OCI-LY7 (cell line): ENCODE measurements around the gene PRKAG2. TPM values are rescaled to one million over a fixed set of nuclear protein-coding genes. Genes with fewer than 3 reads are reported as not detected.

Experiments used
- BruUV-seq: library from RNA; stranded (reverse); fragments of 400-500 nt; replicated peaks from 2 replicates; lab custom pipeline; 2021; lab: Mats Ljungman, UMichigan
- CTCF ChIA-PET: fragments of 300-600 bp; sonication (Branson Sonifier 250); formaldehyde crosslinking; loops from one replicate; lab custom pipeline; 2022; ENCODE audit warnings: antibody characterized with exemption; ENCODE audit not compliant: unreplicated experiment; lab: Charles Lee
- POLR2A ChIA-PET: fragments of 300-600 bp; sonication (Branson Sonifier 250); formaldehyde crosslinking; loops from one replicate; lab custom pipeline; 2022; ENCODE audit warnings: antibody characterized with exemption; lab: Charles Lee
- DNase-seq: peaks from one replicate; pipeline ENCODE4 v3.0.0-alpha.2; 2015; ENCODE audit warnings: low spot score
- H2AFZ ChIP-seq: fragments of 200-600 bp; sonication (generic), shearing (Covaris generic); 2 replicates; pipeline ENCODE4 v1.6.1; 2014; ENCODE audit warnings: mild to moderate bottlenecking, antibody characterized with exemption, low read length, moderate library complexity
- H3K27ac ChIP-seq: fragments of 200-600 bp; sonication (generic); 2 replicates; pipeline ENCODE4 v1.5.1; 2014; ENCODE audit warnings: mixed run types, low read depth, mild to moderate bottlenecking, moderate library complexity, low read length, inconsistent platforms; ENCODE audit not compliant: poor library complexity, severe bottlenecking
- H3K36me3 ChIP-seq: fragments of 200-600 bp; sonication (generic); 2 replicates; pipeline ENCODE4 v1.6.1; 2014; ENCODE audit warnings: mild to moderate bottlenecking, antibody characterized with exemption, low read length, moderate library complexity, mixed read lengths; ENCODE audit not compliant: insufficient read depth
- H3K4me1 ChIP-seq: fragments of 200-600 bp; sonication (generic); 2 replicates; pipeline ENCODE4 v1.5.1; 2014; ENCODE audit warnings: mild to moderate bottlenecking, low read length; ENCODE audit not compliant: insufficient read depth, poor library complexity, severe bottlenecking
- H3K4me2 ChIP-seq: fragments of 200-600 bp; sonication (generic); 2 replicates; pipeline ENCODE4 v1.6.1; 2014; ENCODE audit warnings: mild to moderate bottlenecking, low read length
- H3K4me3 ChIP-seq: fragments of 200-600 bp; sonication (generic); 2 replicates; pipeline ENCODE4 v1.5.1; 2014; ENCODE audit warnings: mild to moderate bottlenecking, low read depth, low read length; ENCODE audit not compliant: poor library complexity, severe bottlenecking
- H3K79me2 ChIP-seq: fragments of 200-600 bp; sonication (generic); 2 replicates; pipeline ENCODE4 v1.6.1; 2016; ENCODE audit warnings: low read depth, mild to moderate bottlenecking, low read length, moderate library complexity, mixed read lengths; ENCODE audit not compliant: insufficient read depth
- H3K9me2 ChIP-seq: fragments of 200-600 bp; sonication (generic); 2 replicates; pipeline ENCODE4 v1.6.1; 2016; ENCODE audit warnings: mild to moderate bottlenecking, low read length, mixed read lengths; ENCODE audit not compliant: insufficient read depth
- H3K9me3 ChIP-seq: fragments of 200-600 bp; sonication (generic); 2 replicates; pipeline ENCODE4 v1.6.1; 2014; ENCODE audit warnings: mild to moderate bottlenecking, mixed run types, low read length, mixed read lengths
- H4K20me1 ChIP-seq: fragments of 200-600 bp; sonication (generic); 2 replicates; pipeline ENCODE4 v1.6.1; 2014; ENCODE audit warnings: mild to moderate bottlenecking, antibody characterized with exemption, low read length, moderate library complexity, mixed read lengths; ENCODE audit not compliant: insufficient read depth
- CTCF ChIP-seq: fragments of 200-600 bp; sonication (generic); conservative IDR thresholded peaks from 2 replicates; pipeline ENCODE4 v1.5.1; 2014; ENCODE audit warnings: mild to moderate bottlenecking, antibody characterized with exemption, low read length, moderate library complexity, mixed read lengths
- EZH2phosphoT487 ChIP-seq: fragments of 200-600 bp; sonication (generic); IDR thresholded peaks from 2 replicates; pipeline ENCODE4 v1.6.1; 2018; ENCODE audit warnings: low read depth, borderline replicate concordance, mild to moderate bottlenecking, mixed run types, antibody characterized with exemption, low read length, moderate library complexity, mixed read lengths
- intact Hi-C: fragments of 100-400 bp; cut with micrococcal nuclease; formaldehyde crosslinking; loops from one replicate; pipeline ENCODE4 v1.10.0; 2022; ENCODE audit not compliant: unreplicated experiment
- total RNA-seq, 2 experiments: library from RNA; depleted of rRNA in 1 of 2; stranded (reverse); fragments of >200 nt in 1 of 2; shearing (Covaris generic) in 1 of 2; gene quantifications; 2 replicates each; pipeline ENCODE4 v1.2.3, GENCODE V29; 2014 to 2022

Gene PRKAG2
- total RNA-seq, 2 experiments from 2014 or later = 1.2 to 5.1 TPM

- H3K27ac ChIP-seq = no peak overlapping the region
- no peaks in the 10 kb centered on the region for H3K9me3 ChIP-seq
- H3K79me2 ChIP-seq = no peaks in the 10 kb centered on the region
- H3K4me2 ChIP-seq = no peak overlapping the region
- H2AFZ ChIP-seq = no peak overlapping the region
- DNase-seq = no peak
- ChIA-PET CTCF (no interaction called here), POLR2A (no interaction called here)
- H3K4me1 ChIP-seq = peaks cover 6% of the 10 kb centered on the region
- TF ChIP-seq EZH2phosphoT487 (no peak), CTCF (no peak)
- no peaks in the 10 kb centered on the region for H3K9me2 ChIP-seq
- no peak overlapping the region for H3K4me3 ChIP-seq
- no peaks in the 10 kb centered on the region for H3K36me3 ChIP-seq
- intact Hi-C loops = no loop called here
- no TSS peak for BruUV-seq
- H4K20me1 ChIP-seq = no peaks in the 10 kb centered on the region
Observed at GRCh38 chr7:151717415-151717814, 159.5 kb downstream of the PRKAG2 start.

GRCh38 chr7:151716323-151716722, 160.6 kb downstream of the PRKAG2 start:
- ChIA-PET POLR2A (no interaction called here), CTCF (no interaction called here)
- intact Hi-C loops = no loop called here
- no peaks in the 10 kb centered on the region for H3K9me2 ChIP-seq
- peaks cover 6% of the 10 kb centered on the region for H3K4me1 ChIP-seq
- H4K20me1 ChIP-seq = no peaks in the 10 kb centered on the region
- H3K4me3 ChIP-seq = no peak overlapping the region
- H3K36me3 ChIP-seq = no peaks in the 10 kb centered on the region
- H2AFZ ChIP-seq = no peak overlapping the region
- BruUV-seq = no TSS peak
- H3K9me3 ChIP-seq = no peaks in the 10 kb centered on the region
- H3K79me2 ChIP-seq = no peaks in the 10 kb centered on the region
- H3K27ac ChIP-seq = no peak overlapping the region
- TF ChIP-seq EZH2phosphoT487 (no peak), CTCF (no peak)
- DNase-seq = no peak
- H3K4me2 ChIP-seq = no peak overlapping the region

- DNase-seq = no peak
- peaks cover 6% of the 10 kb centered on the region for H3K4me1 ChIP-seq
- TF ChIP-seq EZH2phosphoT487 (no peak), CTCF (no peak)
- ChIA-PET CTCF (no interaction called here), POLR2A (no interaction called here)
- no peak overlapping the region for H2AFZ ChIP-seq
- no peak overlapping the region for H3K27ac ChIP-seq
- no peak overlapping the region for H3K4me2 ChIP-seq
- H3K9me2 ChIP-seq = no peaks in the 10 kb centered on the region
- no peaks in the 10 kb centered on the region for H4K20me1 ChIP-seq
- intact Hi-C loops = no loop called here
- no TSS peak for BruUV-seq
- H3K4me3 ChIP-seq = no peak overlapping the region
- H3K79me2 ChIP-seq = no peaks in the 10 kb centered on the region
- H3K36me3 ChIP-seq = no peaks in the 10 kb centered on the region
- H3K9me3 ChIP-seq = no peaks in the 10 kb centered on the region
Observed at GRCh38 chr7:151715666-151716315, 161.1 kb downstream of the PRKAG2 start.
